ENCODE results near the gene TBC1D13.

TBC1D13 gene

DNA sequence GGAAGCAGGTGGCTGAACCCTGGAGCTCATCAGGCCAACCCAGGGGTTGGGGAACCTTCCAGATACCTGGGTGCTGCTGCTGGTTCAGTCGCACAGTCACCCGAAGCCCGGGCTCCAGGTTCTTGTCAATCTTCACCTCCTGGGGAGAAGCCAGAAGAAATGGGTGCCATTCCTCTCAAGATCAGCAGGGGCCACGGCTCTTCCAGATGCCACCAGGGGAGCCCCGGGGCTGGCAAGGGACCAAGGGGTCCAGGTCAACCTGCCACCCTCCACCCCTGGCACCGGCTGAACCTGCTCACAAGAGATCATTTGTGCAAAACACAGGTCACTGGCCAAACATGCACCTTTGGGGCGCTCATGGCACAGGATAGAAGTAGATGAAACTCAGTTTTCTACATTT lies 37.9 kb downstream of the TBC1D13 start:
- Histone ChIP-seq H3K27me3 (ENCODE audit: insufficient read depth, poor library complexity, severe bottlenecking) (no peaks in the 10 kb centered on the region), H3K4me3 (replicated peaks; ENCODE audit: insufficient read depth, low read length) (no peak overlapping the region), H3K27ac (replicated peaks) (no peak overlapping the region)
- no peak for DNase-seq (ENCODE audit: low read depth in 1 of 2, low spot score in 1 of 2)
- no peak for TF ChIP-seq GABPA (IDR thresholded peaks at IDR 0.05; ENCODE audit: low read depth)
- TF ChIP-seq, protein P1, sequence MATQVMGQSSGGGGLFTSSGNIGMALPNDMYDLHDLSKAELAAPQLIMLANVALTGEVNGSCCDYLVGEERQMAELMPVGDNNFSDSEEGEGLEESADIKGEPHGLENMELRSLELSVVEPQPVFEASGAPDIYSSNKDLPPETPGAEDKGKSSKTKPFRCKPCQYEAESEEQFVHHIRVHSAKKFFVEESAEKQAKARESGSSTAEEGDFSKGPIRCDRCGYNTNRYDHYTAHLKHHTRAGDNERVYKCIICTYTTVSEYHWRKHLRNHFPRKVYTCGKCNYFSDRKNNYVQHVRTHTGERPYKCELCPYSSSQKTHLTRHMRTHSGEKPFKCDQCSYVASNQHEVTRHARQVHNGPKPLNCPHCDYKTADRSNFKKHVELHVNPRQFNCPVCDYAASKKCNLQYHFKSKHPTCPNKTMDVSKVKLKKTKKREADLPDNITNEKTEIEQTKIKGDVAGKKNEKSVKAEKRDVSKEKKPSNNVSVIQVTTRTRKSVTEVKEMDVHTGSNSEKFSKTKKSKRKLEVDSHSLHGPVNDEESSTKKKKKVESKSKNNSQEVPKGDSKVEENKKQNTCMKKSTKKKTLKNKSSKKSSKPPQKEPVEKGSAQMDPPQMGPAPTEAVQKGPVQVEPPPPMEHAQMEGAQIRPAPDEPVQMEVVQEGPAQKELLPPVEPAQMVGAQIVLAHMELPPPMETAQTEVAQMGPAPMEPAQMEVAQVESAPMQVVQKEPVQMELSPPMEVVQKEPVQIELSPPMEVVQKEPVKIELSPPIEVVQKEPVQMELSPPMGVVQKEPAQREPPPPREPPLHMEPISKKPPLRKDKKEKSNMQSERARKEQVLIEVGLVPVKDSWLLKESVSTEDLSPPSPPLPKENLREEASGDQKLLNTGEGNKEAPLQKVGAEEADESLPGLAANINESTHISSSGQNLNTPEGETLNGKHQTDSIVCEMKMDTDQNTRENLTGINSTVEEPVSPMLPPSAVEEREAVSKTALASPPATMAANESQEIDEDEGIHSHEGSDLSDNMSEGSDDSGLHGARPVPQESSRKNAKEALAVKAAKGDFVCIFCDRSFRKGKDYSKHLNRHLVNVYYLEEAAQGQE (IDR thresholded peaks at IDR 0.05; ENCODE audit: insufficient replicate concordance, low read depth) = no peak
- TF ChIP-seq, protein P2, sequence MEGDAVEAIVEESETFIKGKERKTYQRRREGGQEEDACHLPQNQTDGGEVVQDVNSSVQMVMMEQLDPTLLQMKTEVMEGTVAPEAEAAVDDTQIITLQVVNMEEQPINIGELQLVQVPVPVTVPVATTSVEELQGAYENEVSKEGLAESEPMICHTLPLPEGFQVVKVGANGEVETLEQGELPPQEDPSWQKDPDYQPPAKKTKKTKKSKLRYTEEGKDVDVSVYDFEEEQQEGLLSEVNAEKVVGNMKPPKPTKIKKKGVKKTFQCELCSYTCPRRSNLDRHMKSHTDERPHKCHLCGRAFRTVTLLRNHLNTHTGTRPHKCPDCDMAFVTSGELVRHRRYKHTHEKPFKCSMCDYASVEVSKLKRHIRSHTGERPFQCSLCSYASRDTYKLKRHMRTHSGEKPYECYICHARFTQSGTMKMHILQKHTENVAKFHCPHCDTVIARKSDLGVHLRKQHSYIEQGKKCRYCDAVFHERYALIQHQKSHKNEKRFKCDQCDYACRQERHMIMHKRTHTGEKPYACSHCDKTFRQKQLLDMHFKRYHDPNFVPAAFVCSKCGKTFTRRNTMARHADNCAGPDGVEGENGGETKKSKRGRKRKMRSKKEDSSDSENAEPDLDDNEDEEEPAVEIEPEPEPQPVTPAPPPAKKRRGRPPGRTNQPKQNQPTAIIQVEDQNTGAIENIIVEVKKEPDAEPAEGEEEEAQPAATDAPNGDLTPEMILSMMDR (IDR thresholded peaks at IDR 0.05; ENCODE audit: insufficient read depth, low read length) = no peak
- TF ChIP-seq SPI1 (IDR thresholded peaks at IDR 0.05; ENCODE audit: borderline replicate concordance, low read depth) = no peak
- TF ChIP-seq POLR2AphosphoS5 (IDR thresholded peaks at IDR 0.05; ENCODE audit: low read depth) = no peak

DNA sequence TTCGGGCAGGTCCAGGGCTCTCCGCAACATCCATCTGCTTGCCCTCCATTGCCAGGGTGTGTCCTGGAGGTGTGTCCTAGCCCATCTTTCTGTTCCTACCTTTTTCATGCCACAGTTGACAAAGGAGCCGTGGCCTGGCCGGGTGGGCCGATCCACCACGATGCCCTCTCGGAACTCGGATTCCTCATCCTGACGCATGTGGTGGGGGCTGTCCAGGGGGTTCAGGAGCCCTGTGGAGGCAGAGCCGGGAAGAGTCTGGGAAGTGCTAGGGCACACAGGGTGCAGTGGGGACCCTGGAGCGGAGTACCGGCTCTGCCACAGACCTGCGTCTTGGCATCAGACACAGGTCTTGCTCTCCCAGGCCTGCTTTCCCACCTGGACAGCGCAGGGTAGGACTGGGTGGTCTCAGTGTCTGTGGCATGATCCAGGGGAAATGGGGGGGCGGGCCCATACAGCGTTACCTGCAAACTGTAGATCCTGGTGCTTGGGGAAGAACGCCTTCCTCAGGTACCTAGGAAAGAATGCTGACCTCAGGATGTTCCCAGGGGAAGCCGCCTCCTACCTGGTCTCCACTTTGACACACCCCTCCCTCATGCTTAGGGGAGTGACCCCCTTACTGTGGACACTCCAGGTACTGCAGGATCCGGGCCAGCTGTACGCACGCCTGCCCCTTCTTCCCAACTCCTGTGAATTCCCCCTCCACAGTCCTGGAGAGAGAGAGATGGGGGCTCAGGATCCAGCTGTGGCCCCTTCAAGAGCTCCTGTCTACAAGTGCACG lies 39.1 kb downstream of the TBC1D13 start:
- TF ChIP-seq GABPA (IDR thresholded peaks at IDR 0.05; ENCODE audit: low read depth) (no peak), POLR2AphosphoS5 (IDR thresholded peaks at IDR 0.05; ENCODE audit: low read depth) (no peak), SPI1 (IDR thresholded peaks at IDR 0.05; ENCODE audit: borderline replicate concordance, low read depth) (no peak)
- TF ChIP-seq, protein P1 (IDR thresholded peaks at IDR 0.05; ENCODE audit: insufficient replicate concordance, low read depth) = no peak
- TF ChIP-seq, protein P2 (IDR thresholded peaks at IDR 0.05; ENCODE audit: insufficient read depth, low read length) = no peak
- Histone ChIP-seq H3K27ac (replicated peaks) (no peak overlapping the region), H3K27me3 (ENCODE audit: insufficient read depth, poor library complexity, severe bottlenecking) (no peaks in the 10 kb centered on the region), H3K4me3 (replicated peaks; ENCODE audit: insufficient read depth, low read length) (no peak overlapping the region)
- DNase-seq (ENCODE audit: low read depth in 1 of 2, low spot score in 1 of 2) = no peak

DNA sequence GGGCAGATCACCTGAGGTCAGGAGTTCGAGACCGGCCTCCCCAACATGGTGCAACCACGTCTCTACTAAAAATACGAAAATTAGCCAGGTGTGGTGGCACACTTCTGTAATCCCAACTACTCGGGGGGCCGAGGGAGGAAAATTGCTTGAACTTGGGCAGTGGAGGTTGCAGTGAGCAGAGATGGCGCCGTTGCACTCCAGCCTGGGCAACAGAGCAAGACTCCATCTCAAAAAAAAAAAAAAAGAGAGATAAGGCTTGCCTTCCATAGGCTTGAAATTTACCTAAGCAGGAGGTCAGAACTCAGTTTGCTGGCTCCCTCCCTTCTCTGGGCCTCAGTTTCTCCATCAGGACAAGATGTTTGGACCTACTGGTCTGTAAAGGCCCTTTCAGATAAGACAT lies 41.2 kb downstream of the TBC1D13 start:
- Histone ChIP-seq H3K4me3 (replicated peaks; ENCODE audit: insufficient read depth, low read length) (peak overlapping the region; percentile 93; the same call in 1 of the 2 replicates), H3K27me3 (ENCODE audit: insufficient read depth, poor library complexity, severe bottlenecking) (no peaks in the 10 kb centered on the region), H3K27ac (replicated peaks) (no peak overlapping the region)
- no peak for DNase-seq (ENCODE audit: low read depth in 1 of 2, low spot score in 1 of 2)
- TF ChIP-seq SPI1 (IDR thresholded peaks at IDR 0.05; ENCODE audit: borderline replicate concordance, low read depth) = no peak
- no peak for TF ChIP-seq POLR2AphosphoS5 (IDR thresholded peaks at IDR 0.05; ENCODE audit: low read depth)
- TF ChIP-seq, protein P2 (IDR thresholded peaks at IDR 0.05; ENCODE audit: insufficient read depth, low read length) = no peak
- TF ChIP-seq, protein P1 (IDR thresholded peaks at IDR 0.05; ENCODE audit: insufficient replicate concordance, low read depth) = no peak
- TF ChIP-seq GABPA (IDR thresholded peaks at IDR 0.05; ENCODE audit: low read depth) = no peak
